Fibroblast of pulmonary artery (primary cell): ENCODE measurements around the gene COG5.

Experiments used
- DNase-seq: peaks from one replicate; pipeline ENCODE4 v3.0.0-alpha.2; 2010; ENCODE audit warnings: low read depth
- H3K4me3 ChIP-seq: replicated peaks from 2 replicates; pipeline ENCODE4 v1.5.1; 2011; ENCODE audit warnings: low read depth, mild to moderate bottlenecking, control low read depth, low read length, moderate library complexity
- CTCF ChIP-seq: IDR thresholded peaks from 2 replicates; pipeline ENCODE4 v1.5.1; 2011; ENCODE audit warnings: mild to moderate bottlenecking, control low read depth, low read length, inconsistent platforms; ENCODE audit errors: missing control alignments

Gene COG5

GRCh38 chr7:107580716-107581383 is 17.1 kb upstream of the COG5 start:
- no peak for DNase-seq
- TF ChIP-seq CTCF = no peak
- H3K4me3 ChIP-seq = peak overlapping the region; percentile 87

- H3K4me3 ChIP-seq = peak within 1 kb of the TSS; percentile 87
- no peak for TF ChIP-seq CTCF
- DNase-seq = peak; percentile 59
These were observed 16.4 kb upstream of the COG5 start, which contains the start of gene BCAP29 for GRCh38 chr7:107579885-107580715. TSS of gene BCAP29 (plus strand) at chr7:107580246. CDS start at chr7:107580773, 527 bp downstream.

- TF ChIP-seq CTCF = no peak
- peak overlapping the region; percentile 87 for H3K4me3 ChIP-seq
These were observed 15.8 kb upstream of the COG5 start for GRCh38 chr7:107579554-107579884.

GRCh38 chr7:107573537-107573936 is 9.8 kb upstream of the COG5 start:
- no peak for DNase-seq
- no peak for TF ChIP-seq CTCF
- no peak overlapping the region for H3K4me3 ChIP-seq

More at GRCh38 chr7:107579554-107579884, 15.8 kb upstream of the COG5 start:
- no peak for DNase-seq

GRCh38 chr7:107570298-107570697 is 6.6 kb upstream of the COG5 start:
- no peak for TF ChIP-seq CTCF
- no peak overlapping the region for H3K4me3 ChIP-seq
- DNase-seq = no peak

GRCh38 chr7:107564553-107565298 is 1.0 kb upstream of the COG5 start:
- TF ChIP-seq CTCF = no peak
- peak; percentile 76 for DNase-seq
- peak overlapping the region; percentile 92 for H3K4me3 ChIP-seq
